ENCODE results near the gene TRAPPC14. TPM values are rescaled to one million over a fixed set of nuclear protein-coding genes. Genes with fewer than 3 reads are reported as not detected.

Gene TRAPPC14
- total and polyA plus RNA-seq, 2 of the 13 experiments (the other 11 are each of a cell fraction or from before 2014, with no cell fraction given) = 4.7 to 9.6 TPM

- TF ChIP-seq, protein P1, sequence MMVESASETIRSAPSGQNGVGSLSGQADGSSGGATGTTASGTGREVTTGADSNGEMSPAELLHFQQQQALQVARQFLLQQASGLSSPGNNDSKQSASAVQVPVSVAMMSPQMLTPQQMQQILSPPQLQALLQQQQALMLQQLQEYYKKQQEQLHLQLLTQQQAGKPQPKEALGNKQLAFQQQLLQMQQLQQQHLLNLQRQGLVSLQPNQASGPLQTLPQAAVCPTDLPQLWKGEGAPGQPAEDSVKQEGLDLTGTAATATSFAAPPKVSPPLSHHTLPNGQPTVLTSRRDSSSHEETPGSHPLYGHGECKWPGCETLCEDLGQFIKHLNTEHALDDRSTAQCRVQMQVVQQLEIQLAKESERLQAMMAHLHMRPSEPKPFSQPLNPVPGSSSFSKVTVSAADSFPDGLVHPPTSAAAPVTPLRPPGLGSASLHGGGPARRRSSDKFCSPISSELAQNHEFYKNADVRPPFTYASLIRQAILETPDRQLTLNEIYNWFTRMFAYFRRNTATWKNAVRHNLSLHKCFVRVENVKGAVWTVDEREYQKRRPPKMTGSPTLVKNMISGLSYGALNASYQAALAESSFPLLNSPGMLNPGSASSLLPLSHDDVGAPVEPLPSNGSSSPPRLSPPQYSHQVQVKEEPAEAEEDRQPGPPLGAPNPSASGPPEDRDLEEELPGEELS (CRISPR knock-in tag; IDR thresholded peaks at IDR 0.05) = no peak
- TF ChIP-seq ZNF776 (CRISPR knock-in tag; IDR thresholded peaks at IDR 0.05) (0 out of 2 replicates have a peak, but pooled peaks have one; percentile 66), ZHX2 (IDR thresholded peaks at IDR 0.05; ENCODE audit: low read depth) (no peak), ZHX2 (CRISPR knock-in tag; IDR thresholded peaks at IDR 0.05; ENCODE audit: borderline replicate concordance) (no peak), ZNF407 (CRISPR knock-in tag; IDR thresholded peaks at IDR 0.05; ENCODE audit: not compliant biosample characterization) (no peak), MXD3 (CRISPR knock-in tag; IDR thresholded peaks at IDR 0.05) (no peak), SAP130 (CRISPR knock-in tag; IDR thresholded peaks at IDR 0.05; ENCODE audit: low read depth) (peak; percentile 9; the same call in 1 of the 2 replicates), ZNF432 (CRISPR knock-in tag; IDR thresholded peaks at IDR 0.05; ENCODE audit: borderline replicate concordance) (no peak), ARNTL (CRISPR knock-in tag; IDR thresholded peaks at IDR 0.05) (0 out of 2 replicates have a peak, but pooled peaks have one; percentile 14), PCBP1 (IDR thresholded peaks at IDR 0.05; ENCODE audit: borderline replicate concordance, low read depth, low read length) (no peak), ZNF501 (CRISPR knock-in tag; IDR thresholded peaks at IDR 0.05) (peak; percentile 62), POLR2A (IDR thresholded peaks at IDR 0.05; ENCODE audit: insufficient read depth in 1 of 2, low read depth in 2 of 2, low read length in 2 of 2) (0 out of 4 replicates have a peak, but pooled peaks of 1 of the 2 experiments have one; percentile 32)
These were observed 30.5 kb downstream of the TRAPPC14 start (continued) for GRCh38 chr7:100127866-100128636.

Data from HepG2 (cell line).